MM.1S (cell line): ENCODE measurements around the gene DDR1.

Source experiments
- EZH2 ChIP-seq: fragments of 300-600 bp; sonication (generic); optimal IDR thresholded peaks from 2 replicates; pipeline ENCODE3; 2017; ENCODE audit warnings: low read depth, mild to moderate bottlenecking, antibody characterized with exemption, low read length, mixed read lengths
- EZH2phosphoT487 ChIP-seq: fragments of 300-600 bp; sonication (generic); IDR thresholded peaks from 2 replicates; pipeline ENCODE4 v1.6.1; 2018; ENCODE audit warnings: antibody characterized with exemption, low read length
- TF ChIP-seq, protein P1 (sequence below): fragments of 300-600 bp; sonication (generic); IDR thresholded peaks from 2 replicates; pipeline ENCODE4 v1.5.1; 2016; ENCODE audit warnings: antibody characterized with exemption, low read length, mixed read lengths

DNA sequence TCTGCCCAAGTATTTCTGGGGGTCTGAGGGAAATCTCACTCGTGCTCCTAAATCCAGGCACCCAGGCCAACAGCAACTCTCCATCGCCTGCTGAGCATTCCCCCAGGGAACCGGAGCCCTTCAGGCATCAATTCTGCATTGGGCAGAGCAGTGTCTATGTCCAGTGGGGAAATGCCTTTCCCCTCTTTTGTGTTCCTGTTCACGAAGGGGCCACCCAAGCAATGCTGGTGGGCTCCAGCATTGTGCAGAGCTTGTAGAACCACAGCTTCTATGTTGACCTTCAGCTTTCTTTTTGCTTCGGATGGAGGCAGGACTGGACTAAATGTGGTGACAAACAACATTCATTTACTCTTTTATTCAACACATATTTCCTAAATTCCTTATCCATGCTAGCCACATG lies 27.2 kb upstream of the DDR1 start:
- TF ChIP-seq, protein P1, sequence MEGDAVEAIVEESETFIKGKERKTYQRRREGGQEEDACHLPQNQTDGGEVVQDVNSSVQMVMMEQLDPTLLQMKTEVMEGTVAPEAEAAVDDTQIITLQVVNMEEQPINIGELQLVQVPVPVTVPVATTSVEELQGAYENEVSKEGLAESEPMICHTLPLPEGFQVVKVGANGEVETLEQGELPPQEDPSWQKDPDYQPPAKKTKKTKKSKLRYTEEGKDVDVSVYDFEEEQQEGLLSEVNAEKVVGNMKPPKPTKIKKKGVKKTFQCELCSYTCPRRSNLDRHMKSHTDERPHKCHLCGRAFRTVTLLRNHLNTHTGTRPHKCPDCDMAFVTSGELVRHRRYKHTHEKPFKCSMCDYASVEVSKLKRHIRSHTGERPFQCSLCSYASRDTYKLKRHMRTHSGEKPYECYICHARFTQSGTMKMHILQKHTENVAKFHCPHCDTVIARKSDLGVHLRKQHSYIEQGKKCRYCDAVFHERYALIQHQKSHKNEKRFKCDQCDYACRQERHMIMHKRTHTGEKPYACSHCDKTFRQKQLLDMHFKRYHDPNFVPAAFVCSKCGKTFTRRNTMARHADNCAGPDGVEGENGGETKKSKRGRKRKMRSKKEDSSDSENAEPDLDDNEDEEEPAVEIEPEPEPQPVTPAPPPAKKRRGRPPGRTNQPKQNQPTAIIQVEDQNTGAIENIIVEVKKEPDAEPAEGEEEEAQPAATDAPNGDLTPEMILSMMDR: no peak
- no peak for TF ChIP-seq EZH2phosphoT487
- no peak for TF ChIP-seq EZH2
